OCI-LY1 (cell line): Measurements from ENCODE around the gene RABGAP1L.

Source experiments
- EZH2 ChIP-seq: fragments of 200-600 bp; sonication (generic), shearing (Covaris generic); IDR thresholded peaks from 2 replicates; pipeline ENCODE4 v1.8.0; 2017; ENCODE audit warnings: borderline replicate concordance, mixed run types, mild to moderate bottlenecking, antibody characterized with exemption, low read length, moderate library complexity, mixed read lengths
- TF ChIP-seq, protein P1 (sequence below): fragments of 200-600 bp; sonication (generic), shearing (Covaris generic); IDR thresholded peaks from 2 replicates; pipeline ENCODE4 v1.5.1; 2017; ENCODE audit warnings: mild to moderate bottlenecking, antibody characterized with exemption, low read length, moderate library complexity, mixed read lengths

DNA sequence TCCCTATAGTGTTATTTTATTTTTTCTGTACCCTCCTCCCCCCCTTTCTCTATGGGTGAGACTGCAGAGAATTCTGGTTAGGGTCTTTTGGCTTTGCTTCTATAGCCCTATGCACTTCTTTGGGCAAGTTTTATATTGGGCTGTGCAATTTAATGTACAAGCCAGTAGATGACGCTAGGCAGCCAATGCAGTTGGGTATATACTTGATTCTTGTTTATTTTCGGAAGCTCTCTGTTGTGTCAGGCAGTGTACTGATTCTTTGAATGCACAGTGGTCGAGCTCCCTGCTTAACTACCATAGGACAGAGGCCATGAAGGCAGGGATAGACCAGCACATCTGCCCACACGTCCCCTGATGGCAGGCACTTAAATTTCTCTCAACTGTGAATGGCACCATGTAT, 254.3 kb downstream of the RABGAP1L start:
- TF ChIP-seq, protein P1, sequence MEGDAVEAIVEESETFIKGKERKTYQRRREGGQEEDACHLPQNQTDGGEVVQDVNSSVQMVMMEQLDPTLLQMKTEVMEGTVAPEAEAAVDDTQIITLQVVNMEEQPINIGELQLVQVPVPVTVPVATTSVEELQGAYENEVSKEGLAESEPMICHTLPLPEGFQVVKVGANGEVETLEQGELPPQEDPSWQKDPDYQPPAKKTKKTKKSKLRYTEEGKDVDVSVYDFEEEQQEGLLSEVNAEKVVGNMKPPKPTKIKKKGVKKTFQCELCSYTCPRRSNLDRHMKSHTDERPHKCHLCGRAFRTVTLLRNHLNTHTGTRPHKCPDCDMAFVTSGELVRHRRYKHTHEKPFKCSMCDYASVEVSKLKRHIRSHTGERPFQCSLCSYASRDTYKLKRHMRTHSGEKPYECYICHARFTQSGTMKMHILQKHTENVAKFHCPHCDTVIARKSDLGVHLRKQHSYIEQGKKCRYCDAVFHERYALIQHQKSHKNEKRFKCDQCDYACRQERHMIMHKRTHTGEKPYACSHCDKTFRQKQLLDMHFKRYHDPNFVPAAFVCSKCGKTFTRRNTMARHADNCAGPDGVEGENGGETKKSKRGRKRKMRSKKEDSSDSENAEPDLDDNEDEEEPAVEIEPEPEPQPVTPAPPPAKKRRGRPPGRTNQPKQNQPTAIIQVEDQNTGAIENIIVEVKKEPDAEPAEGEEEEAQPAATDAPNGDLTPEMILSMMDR: peak; percentile 72
- no peak for TF ChIP-seq EZH2
